Stimulated activated CD8-positive, alpha-beta memory T cell treated with anti-CD3 and anti-CD28 coated beads, Interleukin-12 subunit alpha, Interleukin-12 subunit beta, amount 100 ng/mL, for 1 hour (primary cell): Measurements from ENCODE around the gene HMGCLL1.

ENCODE experiments used
- DNase-seq: peaks from one replicate; pipeline ENCODE4 v3.0.0-alpha.2; 2020; ENCODE audit warnings: low read depth

The HMGCLL1 gene

GRCh38 chr6:55443238-55444134, 135.5 kb downstream of the HMGCLL1 start:
- DNase-seq: no peak

- DNase-seq: no peak
These were observed 140.8 kb downstream of the HMGCLL1 start for GRCh38 chr6:55438203-55438602.

- DNase-seq: no peak
These were observed 141.9 kb downstream of the HMGCLL1 start for GRCh38 chr6:55437141-55437540.

GRCh38 chr6:55433446-55434130, 145.4 kb downstream of the HMGCLL1 start:
- no peak for DNase-seq

- DNase-seq: no peak
These were observed 155.1 kb downstream of the HMGCLL1 start for GRCh38 chr6:55423933-55424332.

GRCh38 chr6:55410674-55411073, 168.3 kb downstream of the HMGCLL1 start:
- no peak for DNase-seq

GRCh38 chr6:55405474-55406235, 173.3 kb downstream of the HMGCLL1 start:
- no peak for DNase-seq

- DNase-seq: no peak
These were observed 179.6 kb downstream of the HMGCLL1 start for GRCh38 chr6:55399351-55399750.

GRCh38 chr6:55397986-55398385, 181.0 kb downstream of the HMGCLL1 start:
- no peak for DNase-seq

GRCh38 chr6:55395871-55396270, 183.1 kb downstream of the HMGCLL1 start:
- DNase-seq: no peak

- DNase-seq: no peak
These were observed 190.8 kb downstream of the HMGCLL1 start for GRCh38 chr6:55388211-55388610.
